GM19467 (cell line): ENCODE results near the gene TNK2.

Experiments
- ATAC-seq: cut with Tn5 transposase; IDR thresholded peaks from one replicate; pipeline ENCODE4 v1.9.1; 2021; ENCODE audit warnings: mild to moderate bottlenecking, moderate library complexity; ENCODE audit not compliant: unreplicated experiment

TNK2 gene

GRCh38 chr3:195900436-195901355 is 7.7 kb downstream of the TNK2 start:
- peak; percentile 40 for ATAC-seq

GRCh38 chr3:195899701-195900435 is 8.5 kb downstream of the TNK2 start:
- no peak for ATAC-seq

GRCh38 chr3:195897853-195898415 is 10.4 kb downstream of the TNK2 start:
- ATAC-seq = no peak

- ATAC-seq = no peak
These were observed 11.1 kb downstream of the TNK2 start for GRCh38 chr3:195897081-195897852.

- ATAC-seq = no peak
These were observed 11.8 kb downstream of the TNK2 start for GRCh38 chr3:195896361-195897080.

GRCh38 chr3:195895861-195896360 is 12.4 kb downstream of the TNK2 start:
- ATAC-seq = peak; percentile 36

GRCh38 chr3:195895078-195895860 is 13.1 kb downstream of the TNK2 start:
- ATAC-seq = no peak

- no peak for ATAC-seq
These were observed 14.4 kb downstream of the TNK2 start for GRCh38 chr3:195893916-195894465.

- no peak for ATAC-seq
These were observed 14.8 kb downstream of the TNK2 start for GRCh38 chr3:195893516-195893915.

GRCh38 chr3:195893044-195893395 is 15.3 kb downstream of the TNK2 start:
- no peak for ATAC-seq

- ATAC-seq = no peak
These were observed 16.0 kb downstream of the TNK2 start for GRCh38 chr3:195892105-195893043.

- ATAC-seq = no peak
These were observed 16.8 kb downstream of the TNK2 start for GRCh38 chr3:195891431-195892104.

- no peak for ATAC-seq
These were observed 18.5 kb downstream of the TNK2 start for GRCh38 chr3:195889870-195890295.

GRCh38 chr3:195888981-195889869 is 19.1 kb downstream of the TNK2 start:
- no peak for ATAC-seq

GRCh38 chr3:195888311-195888761 is 20.0 kb downstream of the TNK2 start:
- no peak for ATAC-seq

- ATAC-seq = no peak
These were observed 20.7 kb downstream of the TNK2 start for GRCh38 chr3:195887670-195888069.
